MM.1S (cell line): ENCODE measurements around the gene TOB1.

Experiments
- DNase-seq: peaks from one replicate; pipeline ENCODE4 v3.0.0-alpha.2; 2015
- H2AFZ ChIP-seq: fragments of 300-600 bp; sonication (generic); 2 replicates; pipeline ENCODE4 v1.6.0; 2016; ENCODE audit warnings: antibody characterized with exemption, low read length
- H3F3A ChIP-seq: fragments of 300-600 bp; sonication (generic); 2 replicates; pipeline ENCODE4 v1.6.1; 2016; ENCODE audit warnings: mild to moderate bottlenecking, antibody characterized with exemption, low read length, moderate library complexity, mixed read lengths; ENCODE audit not compliant: insufficient read depth
- H3K27ac ChIP-seq: fragments of 300-600 bp; sonication (generic); 2 replicates; pipeline ENCODE4 v1.5.1; 2016; ENCODE audit warnings: mild to moderate bottlenecking, low read length
- H3K27me3 ChIP-seq: fragments of 300-600 bp; sonication (generic); replicated peaks from 2 replicates; pipeline ENCODE4 v1.6.0; 2016; ENCODE audit warnings: low read length; ENCODE audit not compliant: insufficient read depth
- H3K36me3 ChIP-seq: fragments of 300-600 bp; sonication (generic); replicated peaks from 2 replicates; pipeline ENCODE4 v1.6.1; 2016; ENCODE audit warnings: mild to moderate bottlenecking, low read length, mixed read lengths; ENCODE audit not compliant: insufficient read depth
- H3K4me1 ChIP-seq: fragments of 300-600 bp; sonication (generic); 2 replicates; pipeline ENCODE4 v1.6.1; 2016; ENCODE audit warnings: low read length, mixed read lengths
- H3K4me2 ChIP-seq: fragments of 300-600 bp; sonication (generic); 2 replicates; pipeline ENCODE4 v1.6.0; 2016; ENCODE audit warnings: low read depth, low read length
- H3K4me3 ChIP-seq: fragments of 300-600 bp; sonication (generic); 2 replicates; pipeline ENCODE4 v1.5.1; 2016; ENCODE audit warnings: low read length, mixed read lengths
- H3K79me2 ChIP-seq: fragments of 300-600 bp; sonication (generic); 2 replicates; pipeline ENCODE4 v1.6.1; 2016; ENCODE audit warnings: mixed run types, low read length, mixed read lengths
- H3K9ac ChIP-seq: fragments of 300-600 bp; sonication (generic); 2 replicates; pipeline ENCODE4 v1.6.1; 2016; ENCODE audit warnings: low read length, mixed read lengths
- H3K9me2 ChIP-seq: fragments of 300-600 bp; sonication (generic); replicated peaks from 2 replicates; pipeline ENCODE4 v1.6.1; 2016; ENCODE audit warnings: mild to moderate bottlenecking, low read length, mixed read lengths; ENCODE audit not compliant: insufficient read depth
- H3K9me3 ChIP-seq: fragments of 300-600 bp; sonication (generic); replicated peaks from 2 replicates; pipeline ENCODE4 v1.6.1; 2016; ENCODE audit warnings: mild to moderate bottlenecking, low read length, mixed read lengths; ENCODE audit not compliant: insufficient read depth
- H4K20me1 ChIP-seq: fragments of 300-600 bp; sonication (generic); 2 replicates; pipeline ENCODE4 v1.6.1; 2016; ENCODE audit warnings: mild to moderate bottlenecking, low read length, moderate library complexity, mixed read lengths; ENCODE audit not compliant: insufficient read depth
- EZH2 ChIP-seq: fragments of 300-600 bp; sonication (generic); optimal IDR thresholded peaks from 2 replicates; pipeline ENCODE3; 2017; ENCODE audit warnings: low read depth, mild to moderate bottlenecking, antibody characterized with exemption, low read length, mixed read lengths
- EZH2phosphoT487 ChIP-seq: fragments of 300-600 bp; sonication (generic); IDR thresholded peaks from 2 replicates; pipeline ENCODE4 v1.6.1; 2018; ENCODE audit warnings: antibody characterized with exemption, low read length
- TF ChIP-seq, protein P1 (sequence below): fragments of 300-600 bp; sonication (generic); IDR thresholded peaks from 2 replicates; pipeline ENCODE4 v1.5.1; 2016; ENCODE audit warnings: antibody characterized with exemption, low read length, mixed read lengths

The TOB1 gene

DNA sequence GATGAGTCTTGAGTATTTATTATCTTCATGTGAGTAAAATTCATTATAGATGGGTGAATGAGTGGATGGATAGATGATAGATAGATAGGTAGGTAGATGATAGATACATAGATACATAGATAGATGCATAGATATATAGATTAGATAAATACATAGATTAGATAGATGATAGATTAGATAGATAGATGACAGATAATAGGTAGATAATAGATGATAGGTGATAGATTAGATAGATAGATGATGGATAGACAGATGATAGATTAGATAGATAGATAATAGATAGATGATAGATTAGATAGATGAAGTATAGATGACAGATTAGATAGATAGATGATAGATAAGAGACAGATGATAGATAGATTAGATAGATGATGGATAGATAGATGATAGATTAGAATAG lies 52.6 kb downstream of the TOB1 start:
- Histone ChIP-seq H3F3A (no peaks in the 10 kb centered on the region), H3K27ac (no peak overlapping the region), H3K4me1 (no peaks in the 10 kb centered on the region), H3K9me3 (no peaks in the 10 kb centered on the region), H3K79me2 (no peaks in the 10 kb centered on the region), H4K20me1 (no peaks in the 10 kb centered on the region), H3K4me2 (no peak overlapping the region), H3K9ac (no peak overlapping the region), H3K4me3 (no peak overlapping the region), H3K36me3 (no peaks in the 10 kb centered on the region), H2AFZ (no peak overlapping the region), H3K27me3 (no peaks in the 10 kb centered on the region), H3K9me2 (no peaks in the 10 kb centered on the region)
- TF ChIP-seq EZH2phosphoT487 (no peak), EZH2 (no peak)
- TF ChIP-seq, protein P1, sequence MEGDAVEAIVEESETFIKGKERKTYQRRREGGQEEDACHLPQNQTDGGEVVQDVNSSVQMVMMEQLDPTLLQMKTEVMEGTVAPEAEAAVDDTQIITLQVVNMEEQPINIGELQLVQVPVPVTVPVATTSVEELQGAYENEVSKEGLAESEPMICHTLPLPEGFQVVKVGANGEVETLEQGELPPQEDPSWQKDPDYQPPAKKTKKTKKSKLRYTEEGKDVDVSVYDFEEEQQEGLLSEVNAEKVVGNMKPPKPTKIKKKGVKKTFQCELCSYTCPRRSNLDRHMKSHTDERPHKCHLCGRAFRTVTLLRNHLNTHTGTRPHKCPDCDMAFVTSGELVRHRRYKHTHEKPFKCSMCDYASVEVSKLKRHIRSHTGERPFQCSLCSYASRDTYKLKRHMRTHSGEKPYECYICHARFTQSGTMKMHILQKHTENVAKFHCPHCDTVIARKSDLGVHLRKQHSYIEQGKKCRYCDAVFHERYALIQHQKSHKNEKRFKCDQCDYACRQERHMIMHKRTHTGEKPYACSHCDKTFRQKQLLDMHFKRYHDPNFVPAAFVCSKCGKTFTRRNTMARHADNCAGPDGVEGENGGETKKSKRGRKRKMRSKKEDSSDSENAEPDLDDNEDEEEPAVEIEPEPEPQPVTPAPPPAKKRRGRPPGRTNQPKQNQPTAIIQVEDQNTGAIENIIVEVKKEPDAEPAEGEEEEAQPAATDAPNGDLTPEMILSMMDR: no peak
- no peak for DNase-seq
